ENCODE results near the gene LCE3E. TPM values are rescaled to one million over a fixed set of nuclear protein-coding genes. Genes with fewer than 3 reads are reported as not detected.

The LCE3E gene
- total and polyA plus RNA-seq, 8 donors = 0.65 TPM; not detected in 7

DNA sequence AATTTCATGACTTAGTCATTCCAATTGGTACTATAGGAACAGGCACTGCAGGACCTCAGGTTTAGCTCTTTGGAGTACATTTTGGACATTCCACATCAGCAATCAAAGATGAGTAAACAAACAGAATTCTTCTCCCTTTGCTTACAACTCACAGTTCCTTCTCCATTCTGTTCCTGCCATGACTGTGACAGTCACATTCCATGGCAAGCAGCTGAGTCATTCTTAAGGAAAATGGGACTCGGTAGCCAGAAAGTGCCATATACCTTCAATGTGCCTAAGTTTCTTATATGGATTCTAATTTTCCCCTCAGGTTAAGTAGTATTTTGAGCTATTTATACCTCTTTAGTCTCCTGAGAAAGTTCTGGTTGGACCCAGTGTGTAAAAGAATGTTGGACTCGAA is 26.7 kb downstream of the LCE3E start:
- H3K27me3 ChIP-seq = peaks cover 0 to 9% (median 0%) of the 10 kb centered on the region in 3 donors
- no peaks in the 10 kb centered on the region for H3K9me3 ChIP-seq
- H3K36me3 ChIP-seq = no peaks in the 10 kb centered on the region
- H3K27ac ChIP-seq = no peak overlapping the region
- no peak for DNase-seq
- H3K4me1 ChIP-seq = no peaks in the 10 kb centered on the region
- WGBS, 5 donors = 53 to 62% (median 59%) methylated on average over 2 of the region's 2 CpGs
- intact Hi-C loops (cut with DNase I; ENCODE audit: low total_unique reads) = no loop called here
- TF ChIP-seq, protein P1, sequence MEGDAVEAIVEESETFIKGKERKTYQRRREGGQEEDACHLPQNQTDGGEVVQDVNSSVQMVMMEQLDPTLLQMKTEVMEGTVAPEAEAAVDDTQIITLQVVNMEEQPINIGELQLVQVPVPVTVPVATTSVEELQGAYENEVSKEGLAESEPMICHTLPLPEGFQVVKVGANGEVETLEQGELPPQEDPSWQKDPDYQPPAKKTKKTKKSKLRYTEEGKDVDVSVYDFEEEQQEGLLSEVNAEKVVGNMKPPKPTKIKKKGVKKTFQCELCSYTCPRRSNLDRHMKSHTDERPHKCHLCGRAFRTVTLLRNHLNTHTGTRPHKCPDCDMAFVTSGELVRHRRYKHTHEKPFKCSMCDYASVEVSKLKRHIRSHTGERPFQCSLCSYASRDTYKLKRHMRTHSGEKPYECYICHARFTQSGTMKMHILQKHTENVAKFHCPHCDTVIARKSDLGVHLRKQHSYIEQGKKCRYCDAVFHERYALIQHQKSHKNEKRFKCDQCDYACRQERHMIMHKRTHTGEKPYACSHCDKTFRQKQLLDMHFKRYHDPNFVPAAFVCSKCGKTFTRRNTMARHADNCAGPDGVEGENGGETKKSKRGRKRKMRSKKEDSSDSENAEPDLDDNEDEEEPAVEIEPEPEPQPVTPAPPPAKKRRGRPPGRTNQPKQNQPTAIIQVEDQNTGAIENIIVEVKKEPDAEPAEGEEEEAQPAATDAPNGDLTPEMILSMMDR (IDR thresholded peaks at IDR 0.05) = no peak
- TF ChIP-seq POLR2A (IDR thresholded peaks at IDR 0.05) (no peak), POLR2AphosphoS5 (IDR thresholded peaks at IDR 0.05) (no peak), EP300 (IDR thresholded peaks at IDR 0.05) (no peak)
- no peak overlapping the region for H3K4me3 ChIP-seq

DNA sequence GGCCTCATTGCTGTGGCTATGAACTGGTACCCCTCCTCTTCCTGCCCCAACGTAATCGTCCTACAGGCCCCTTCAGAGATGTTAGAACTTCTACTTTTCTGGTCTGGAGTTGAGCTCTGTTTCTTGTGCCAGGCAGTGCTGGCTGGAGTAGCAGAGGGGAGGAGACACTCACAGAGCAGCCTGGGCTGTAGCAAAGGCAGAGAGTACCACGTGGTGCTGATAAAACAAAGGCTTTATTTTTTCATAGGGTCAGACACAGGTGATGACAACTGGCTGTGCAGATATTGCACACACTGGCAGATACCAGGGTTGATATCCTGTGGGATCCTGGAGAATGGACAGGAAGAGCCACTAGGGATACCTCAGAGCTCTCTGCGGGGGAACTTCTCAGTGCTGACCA is 29.1 kb downstream of the LCE3E start:
- Histone ChIP-seq H3K27me3 (peaks cover 0 to 4% (median 0%) of the 10 kb centered on the region in 3 donors), H3K4me3 (no peak overlapping the region), H3K4me1 (no peaks in the 10 kb centered on the region), H3K9me3 (no peaks in the 10 kb centered on the region), H3K36me3 (no peaks in the 10 kb centered on the region), H3K27ac (no peak overlapping the region)
- intact Hi-C loops (cut with DNase I; ENCODE audit: low total_unique reads) = no loop called here
- TF ChIP-seq, protein P1 (IDR thresholded peaks at IDR 0.05) = no peak
- no peak for TF ChIP-seq EP300 (IDR thresholded peaks at IDR 0.05)
- TF ChIP-seq POLR2AphosphoS5 (IDR thresholded peaks at IDR 0.05) = no peak
- TF ChIP-seq POLR2A (IDR thresholded peaks at IDR 0.05) = no peak
- WGBS, 5 donors = 11 to 49% (median 32%) methylated on average over 4 of the region's 4 CpGs
- no peak for DNase-seq

DNA sequence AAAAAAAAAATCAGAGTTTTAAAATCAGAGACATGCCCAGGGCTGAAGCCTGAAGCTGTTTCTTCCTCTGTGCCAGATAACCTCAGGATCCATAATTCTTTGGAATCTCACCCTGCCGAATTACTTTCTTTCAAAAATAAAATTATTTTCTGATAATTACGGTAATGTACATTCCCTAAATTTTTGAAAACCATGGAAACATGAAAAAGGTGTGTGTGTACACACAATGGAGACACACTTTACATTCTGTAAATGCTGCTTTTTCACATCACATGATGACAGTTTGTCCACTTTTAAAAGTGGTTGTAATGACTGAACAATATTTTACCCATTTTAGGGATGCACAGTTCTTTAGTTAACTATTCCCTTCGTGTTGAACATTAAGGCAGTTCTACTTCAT is 30.8 kb downstream of the LCE3E start:
- Histone ChIP-seq H3K4me1 (no peaks in the 10 kb centered on the region), H3K9me3 (peaks cover 0 to 8% (median 7%) of the 10 kb centered on the region in 4 donors), H3K27ac (no peak overlapping the region), H3K27me3 (peaks cover 0 to 4% (median 0%) of the 10 kb centered on the region in 3 donors), H3K4me3 (no peak overlapping the region), H3K36me3 (no peaks in the 10 kb centered on the region)
- 75 to 81% (median 78%) methylated on average over 3 of the region's 3 CpGs for WGBS, 5 donors
- DNase-seq = no peak
- no peak for TF ChIP-seq POLR2AphosphoS5 (IDR thresholded peaks at IDR 0.05)
- intact Hi-C loops (cut with DNase I; ENCODE audit: low total_unique reads) = no loop called here

DNA sequence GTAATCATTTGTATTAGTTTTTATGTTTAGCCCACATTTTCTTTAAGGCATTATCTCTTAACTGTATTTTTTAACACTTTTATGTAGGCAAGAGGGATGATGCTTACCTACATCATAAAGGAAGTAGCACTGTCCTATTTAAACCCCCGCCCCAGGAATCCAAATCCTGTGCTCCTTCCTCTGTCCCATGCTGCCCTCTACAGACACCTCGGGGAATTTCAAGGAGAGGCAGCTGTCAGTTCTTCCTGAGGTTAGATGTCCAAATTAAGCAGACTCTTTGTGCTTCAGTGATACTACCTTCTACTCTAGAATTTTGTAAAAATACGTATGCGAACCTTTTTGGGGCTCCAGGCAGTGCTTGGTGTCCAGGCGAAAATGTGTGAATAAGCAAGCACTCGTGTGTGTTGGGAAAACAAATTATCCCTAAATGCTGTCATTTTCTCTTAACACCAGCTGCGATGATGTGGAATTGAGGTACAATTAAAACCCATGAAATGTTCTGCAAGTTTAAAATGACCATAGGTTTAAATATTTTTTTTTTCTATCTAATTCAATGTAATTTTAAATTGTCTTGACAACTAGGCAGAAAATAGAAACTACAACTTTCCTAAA is 33.1 kb downstream of the LCE3E start:
- Histone ChIP-seq H3K4me3 (no peak overlapping the region), H3K36me3 (no peaks in the 10 kb centered on the region), H3K9me3 (peaks cover 0 to 9% (median 8%) of the 10 kb centered on the region in 4 donors), H3K4me1 (no peaks in the 10 kb centered on the region), H3K27ac (no peak overlapping the region), H3K27me3 (peaks cover 0 to 4% (median 0%) of the 10 kb centered on the region in 3 donors)
- intact Hi-C loops (cut with DNase I; ENCODE audit: low total_unique reads) = no loop called here
- DNase-seq = peak in 1 of 2 donors; percentile 30
- TF ChIP-seq POLR2AphosphoS5 (IDR thresholded peaks at IDR 0.05) = no peak
- TF ChIP-seq, protein P1 (IDR thresholded peaks at IDR 0.05) = no peak
- no peak for TF ChIP-seq POLR2A (IDR thresholded peaks at IDR 0.05)
- no peak for TF ChIP-seq EP300 (IDR thresholded peaks at IDR 0.05)
- WGBS, 5 donors = 23 to 27% (median 24%) methylated on average over 7 of the region's 7 CpGs

DNA sequence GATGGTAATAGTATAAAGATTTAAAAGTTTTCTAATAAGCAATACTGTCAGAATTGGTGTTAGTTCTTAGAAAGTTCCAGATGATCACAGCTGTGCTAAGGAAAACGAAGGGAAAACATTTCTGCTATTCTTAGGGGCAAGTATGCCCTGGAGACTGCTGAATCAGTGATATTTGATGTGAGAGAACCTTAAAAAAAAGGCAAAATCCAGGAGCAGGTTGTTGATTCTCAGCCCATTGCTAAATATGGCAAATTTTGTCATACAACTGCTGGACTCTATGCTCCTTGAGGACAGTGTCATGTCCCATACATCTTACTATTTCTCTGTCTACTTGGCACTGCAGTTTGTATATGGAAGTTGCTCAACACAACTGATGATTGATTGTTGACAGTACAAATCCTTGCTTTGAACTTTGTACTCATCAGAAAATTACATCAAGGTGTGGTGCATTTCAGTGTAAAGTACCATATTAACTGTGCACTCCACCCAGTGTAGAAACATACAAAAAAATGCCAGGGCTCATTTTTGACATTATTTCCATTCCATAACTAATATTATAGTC is 41.4 kb downstream of the LCE3E start:
- Histone ChIP-seq H3K27me3 (peaks cover 0 to 5% (median 0%) of the 10 kb centered on the region in 3 donors), H3K9me3 (peaks cover 0 to 13% (median 6%) of the 10 kb centered on the region in 4 donors), H3K27ac (no peak overlapping the region), H3K4me3 (no peak overlapping the region), H3K4me1 (no peaks in the 10 kb centered on the region), H3K36me3 (no peaks in the 10 kb centered on the region)
- no peak for TF ChIP-seq POLR2AphosphoS5 (IDR thresholded peaks at IDR 0.05)
- intact Hi-C loops (cut with DNase I; ENCODE audit: low total_unique reads) = no loop called here
- DNase-seq = no peak
- WGBS, 5 donors = 3 to 21% (median 11%) methylated on average over 1 of the region's 1 CpG
